Stimulated activated CD4-positive, alpha-beta T cell treated with anti-CD3 and anti-CD28 coated beads, Interleukin-15, amount 100 ng/mL, for 1 hour (primary cell): ENCODE results near the gene DUSP28.
"Not testable (repeated sequence)": the region's sequence is repeated elsewhere in the genome, so short reads cannot be mapped to it uniquely, and the experiment has no call there.

Source experiments
- DNase-seq, 2 donors: peaks; one replicate each; pipeline ENCODE4 v3.0.0-alpha.2; 2020; ENCODE audit warnings: low read depth in 1 of 2, low spot score in 1 of 2

Gene DUSP28

DNA sequence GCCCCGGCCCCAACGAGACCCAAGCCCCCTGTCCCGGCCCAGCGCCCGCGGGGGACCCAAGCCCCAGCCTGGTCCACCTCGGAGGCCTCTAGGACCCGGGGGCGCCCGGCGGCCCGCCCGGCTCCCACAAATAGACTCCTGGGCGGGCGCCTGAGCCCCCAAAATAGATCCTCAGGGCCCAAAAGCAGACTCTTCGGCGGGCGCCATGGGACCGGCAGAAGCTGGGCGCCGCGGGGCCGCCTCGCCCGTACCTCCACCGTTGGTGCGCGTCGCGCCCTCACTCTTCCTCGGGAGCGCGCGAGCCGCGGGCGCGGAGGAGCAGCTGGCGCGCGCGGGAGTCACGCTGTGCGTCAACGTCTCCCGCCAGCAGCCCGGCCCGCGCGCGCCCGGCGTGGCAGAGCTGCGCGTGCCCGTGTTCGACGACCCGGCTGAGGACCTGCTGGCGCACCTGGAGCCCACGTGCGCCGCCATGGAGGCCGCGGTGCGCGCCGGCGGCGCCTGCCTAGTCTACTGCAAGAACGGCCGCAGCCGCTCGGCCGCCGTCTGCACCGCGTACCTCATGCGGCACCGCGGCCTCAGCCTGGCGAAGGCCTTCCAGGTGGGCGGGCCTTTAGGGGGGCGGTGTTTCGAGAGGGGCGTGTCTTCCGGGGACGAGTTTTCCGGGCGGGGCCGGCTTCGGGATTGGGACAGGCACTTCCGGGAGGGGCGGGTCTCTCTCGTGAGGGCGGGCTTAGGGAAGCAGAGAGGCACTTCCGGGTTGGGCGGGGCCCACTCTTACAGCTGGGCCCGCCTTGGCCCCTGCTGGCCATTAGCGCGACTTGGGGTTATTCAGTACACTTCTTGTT, 545 bp downstream of the DUSP28 start:
- DNase-seq = peak; percentile 99 to 100

DNA sequence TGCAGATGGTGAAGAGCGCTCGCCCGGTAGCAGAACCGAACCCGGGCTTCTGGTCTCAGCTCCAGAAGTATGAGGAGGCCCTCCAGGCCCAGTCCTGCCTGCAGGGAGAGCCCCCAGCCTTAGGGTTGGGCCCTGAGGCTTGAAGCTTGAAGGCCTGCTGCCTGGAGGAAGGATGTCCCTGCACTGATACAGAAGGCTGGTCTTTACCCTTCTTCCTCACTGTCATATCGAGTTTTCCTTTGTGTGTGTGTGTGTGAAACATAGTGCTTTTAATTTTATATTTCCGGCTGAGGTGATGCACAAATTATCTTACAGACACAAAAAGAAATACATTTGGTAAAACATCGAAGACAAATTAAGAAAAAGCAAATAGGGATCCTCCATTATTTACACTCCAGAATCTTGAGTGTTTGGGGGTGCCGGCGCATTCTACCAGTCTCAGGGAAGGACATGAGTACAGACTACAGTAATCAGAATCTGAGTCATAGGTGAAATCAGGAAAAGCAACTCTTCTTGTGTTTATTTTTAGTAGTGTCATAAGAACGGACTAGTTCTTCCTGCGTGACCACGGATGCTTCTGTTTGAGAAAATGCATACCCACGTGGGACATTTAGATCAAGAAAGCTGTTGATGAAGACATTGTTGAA, 1.3 kb downstream of the DUSP28 start:
- no peak for DNase-seq

DNA sequence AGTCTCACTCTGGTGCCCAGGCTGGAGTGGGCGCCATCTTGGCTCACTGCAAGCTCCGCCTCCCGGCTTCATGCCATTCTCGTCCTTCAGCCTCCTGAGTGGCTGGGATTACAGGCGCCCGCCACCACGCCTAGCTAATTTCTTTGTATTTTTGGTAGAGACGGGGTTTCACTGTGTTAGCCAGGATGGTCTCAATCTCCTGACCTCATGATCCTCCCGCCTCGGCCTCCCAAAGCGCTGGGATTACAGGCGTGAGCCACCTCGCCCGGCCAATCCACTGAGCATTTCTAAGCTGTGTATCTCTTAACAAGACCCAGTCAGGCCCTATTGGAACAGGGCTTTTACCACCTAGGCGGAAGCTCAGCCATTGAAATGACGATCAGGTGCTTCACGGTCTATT, 3.1 kb downstream of the DUSP28 start:
- DNase-seq = not testable (repeated sequence)

DNA sequence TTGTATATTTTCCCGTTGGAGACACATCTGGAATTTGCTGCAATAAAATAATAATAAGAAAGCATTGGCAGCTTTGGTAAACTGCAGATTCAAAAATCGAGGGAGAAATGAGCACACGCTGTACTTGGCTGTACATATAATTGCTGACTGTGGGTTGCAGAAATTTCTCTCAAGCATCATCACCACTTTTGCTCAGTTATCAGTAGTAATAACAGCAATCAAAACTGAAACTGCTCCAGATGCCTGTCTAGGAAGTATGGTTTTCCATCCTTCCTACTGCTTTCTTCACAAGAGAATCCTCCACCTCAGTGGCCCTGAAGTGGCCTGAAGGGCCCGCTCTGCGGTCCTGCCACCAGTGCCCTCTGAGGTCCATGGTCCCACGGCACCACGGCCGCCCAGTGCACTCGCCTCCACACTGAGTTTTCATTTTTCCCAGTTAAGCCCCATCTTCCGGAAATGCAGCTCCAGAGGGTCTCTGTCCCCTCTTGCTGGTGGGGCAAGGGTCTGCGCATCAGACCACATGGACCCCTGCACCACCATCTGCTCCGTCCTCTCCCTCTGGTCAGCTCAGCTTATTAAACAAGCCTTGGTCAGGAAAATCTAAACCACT, 3.9 kb downstream of the DUSP28 start:
- no peak for DNase-seq

DNA sequence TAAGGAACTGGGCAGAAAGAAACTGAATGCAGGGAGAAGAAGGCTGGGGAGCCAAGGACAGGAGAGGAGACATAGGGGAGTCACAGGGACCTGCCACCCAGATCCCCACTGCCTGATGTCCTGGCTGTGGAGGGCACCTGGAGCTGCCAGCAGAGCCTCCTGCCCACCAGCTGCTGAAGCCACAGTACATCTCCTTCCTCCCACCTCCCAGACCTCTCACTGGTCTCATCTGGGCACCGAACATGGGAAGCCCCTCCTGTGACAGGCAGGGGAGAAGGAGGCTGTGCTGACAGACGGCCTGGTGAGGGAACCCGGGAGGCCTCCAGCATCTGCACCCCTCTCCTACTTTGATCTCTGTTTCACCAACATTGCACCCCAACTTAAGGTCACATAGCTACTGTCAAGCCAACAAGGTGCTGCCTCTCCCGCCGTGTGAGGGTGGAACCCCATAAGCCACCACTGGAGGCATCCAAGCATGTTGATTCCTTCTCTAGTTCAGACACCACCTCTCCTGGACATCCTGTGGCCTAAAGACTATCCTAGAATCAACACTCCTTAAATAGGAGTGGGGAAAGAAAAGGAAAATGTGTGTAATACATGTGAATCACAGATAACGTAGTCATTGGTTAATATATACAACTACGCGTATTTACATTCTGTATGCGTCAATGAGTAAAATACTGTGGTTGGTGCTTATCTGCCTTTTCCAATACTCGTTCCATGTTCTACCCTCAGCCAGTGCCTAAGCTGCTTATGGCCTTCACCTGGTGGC, 4.6 kb downstream of the DUSP28 start:
- DNase-seq = no peak

DNA sequence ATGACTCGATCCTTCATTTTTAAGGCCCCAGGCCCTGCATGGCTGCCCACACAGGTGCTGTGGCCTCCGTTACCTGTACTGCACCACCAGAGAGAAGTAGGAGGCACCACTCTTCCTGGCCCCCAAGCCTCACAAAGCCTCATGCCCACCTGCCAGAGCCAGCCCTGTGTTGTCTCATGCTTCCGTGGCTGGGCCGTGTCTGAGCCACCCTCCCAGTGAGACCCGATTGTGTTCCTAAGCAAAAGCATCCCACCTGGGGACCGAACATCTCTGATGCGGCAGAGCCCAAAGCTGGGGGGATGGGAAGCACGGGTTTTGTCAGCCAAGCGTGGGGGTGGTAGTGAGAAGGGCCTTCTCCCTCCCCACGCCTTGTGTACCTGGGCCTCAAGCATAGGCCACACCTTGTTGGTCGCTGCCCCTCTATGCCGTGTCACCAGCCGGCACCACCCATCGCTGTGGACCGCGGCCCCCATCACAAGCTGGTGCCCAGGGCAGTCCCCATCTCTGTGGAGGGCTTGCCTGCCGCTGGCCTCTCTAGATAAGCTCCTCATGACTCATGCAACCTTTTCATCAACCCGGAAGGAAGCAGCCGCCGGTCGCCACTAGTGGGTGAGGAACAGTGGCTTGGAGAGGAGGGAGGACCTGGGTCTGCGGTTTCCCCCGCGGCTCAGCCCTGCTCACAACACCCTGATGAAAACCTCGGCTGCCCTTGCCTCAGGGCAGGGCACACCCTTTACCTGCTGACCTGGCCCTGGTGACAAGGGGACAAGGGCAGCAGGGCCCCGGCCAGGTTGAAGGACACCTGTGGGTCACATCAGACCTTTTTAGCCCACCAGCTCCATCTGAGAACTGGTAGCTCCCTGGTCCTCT, 5.4 kb downstream of the DUSP28 start:
- peak; percentile 74 to 84 for DNase-seq

DNA sequence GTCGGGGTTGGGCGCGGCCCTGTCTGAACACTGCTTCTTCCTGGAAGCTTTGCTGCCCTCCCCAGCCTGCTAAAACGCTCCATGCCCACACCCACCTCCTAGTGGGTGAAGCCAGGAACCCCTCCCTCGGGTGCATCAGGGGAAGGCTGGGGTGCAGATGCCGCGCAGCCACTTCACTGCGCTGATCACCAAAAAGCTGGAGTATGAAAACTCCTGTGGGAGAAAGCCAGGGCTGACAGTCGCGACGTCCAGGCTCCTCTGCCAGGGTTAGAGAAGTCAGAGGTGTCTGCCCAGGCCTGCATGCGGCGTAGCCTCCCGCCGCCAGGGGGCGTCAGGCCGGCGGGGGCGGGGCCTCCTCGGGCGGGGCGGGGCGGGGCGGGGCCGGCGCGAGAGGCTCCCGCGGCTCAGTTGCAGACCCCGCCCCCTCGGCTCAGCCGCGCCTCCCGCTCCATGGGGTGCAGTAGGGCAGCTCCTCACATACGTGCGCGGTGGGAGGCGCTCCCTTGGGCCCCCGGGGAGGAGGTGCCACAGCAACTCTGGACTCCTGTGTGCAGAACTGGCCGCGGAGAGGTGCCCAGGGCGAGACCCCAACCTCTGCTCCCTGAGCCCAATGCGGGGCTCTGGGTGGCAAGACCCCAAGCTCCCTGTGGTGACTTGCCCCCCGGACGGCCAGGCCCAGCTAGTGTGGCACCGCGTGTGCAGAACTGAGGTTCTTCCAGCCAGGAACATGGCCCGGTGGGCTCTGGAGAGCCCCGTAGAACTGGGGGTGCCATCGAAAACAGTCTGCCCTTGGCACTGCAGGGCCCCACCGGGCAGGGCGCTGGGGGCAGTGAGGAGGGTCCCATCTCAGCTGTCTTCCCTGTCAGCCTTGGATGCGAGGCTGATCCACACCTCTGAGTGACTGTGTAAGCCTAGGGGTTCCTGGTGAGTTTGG, 6.3 kb downstream of the DUSP28 start:
- DNase-seq = peak; percentile 92

DNA sequence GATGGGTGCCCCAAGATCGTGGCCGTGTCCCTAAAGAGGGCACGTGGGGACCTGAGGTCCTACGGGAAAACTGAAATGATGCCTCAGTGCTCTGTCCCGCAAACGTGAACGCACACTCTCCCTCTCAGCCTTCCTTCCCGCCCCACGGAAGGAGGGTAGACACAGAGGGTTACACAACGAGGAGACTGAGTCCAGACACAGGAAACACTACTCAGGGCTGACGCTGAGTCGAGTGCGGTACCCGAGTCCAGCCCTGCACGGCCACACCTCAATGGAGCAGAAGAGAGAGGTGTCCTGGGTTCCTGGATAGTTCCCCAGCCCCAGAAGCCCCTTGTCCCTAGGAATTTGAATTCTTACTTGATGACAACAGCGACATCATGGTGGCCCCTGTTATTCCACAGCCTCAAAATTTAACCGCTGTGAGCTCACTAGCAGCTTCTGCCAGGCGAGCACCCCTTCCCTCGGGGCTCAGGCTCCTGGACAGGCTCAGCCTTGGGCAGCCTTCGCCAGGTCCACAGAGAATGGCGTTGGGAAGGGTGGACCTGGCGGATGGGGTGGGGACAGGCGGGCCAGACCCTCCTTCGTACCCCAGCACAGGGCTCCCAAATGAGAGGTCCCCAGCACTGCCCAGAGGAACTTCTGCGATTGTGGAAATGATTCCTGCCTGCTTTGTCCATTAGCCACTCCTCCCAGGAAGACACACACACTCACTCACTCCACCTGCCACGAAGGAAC, 7.1 kb downstream of the DUSP28 start:
- DNase-seq = no peak

DNA sequence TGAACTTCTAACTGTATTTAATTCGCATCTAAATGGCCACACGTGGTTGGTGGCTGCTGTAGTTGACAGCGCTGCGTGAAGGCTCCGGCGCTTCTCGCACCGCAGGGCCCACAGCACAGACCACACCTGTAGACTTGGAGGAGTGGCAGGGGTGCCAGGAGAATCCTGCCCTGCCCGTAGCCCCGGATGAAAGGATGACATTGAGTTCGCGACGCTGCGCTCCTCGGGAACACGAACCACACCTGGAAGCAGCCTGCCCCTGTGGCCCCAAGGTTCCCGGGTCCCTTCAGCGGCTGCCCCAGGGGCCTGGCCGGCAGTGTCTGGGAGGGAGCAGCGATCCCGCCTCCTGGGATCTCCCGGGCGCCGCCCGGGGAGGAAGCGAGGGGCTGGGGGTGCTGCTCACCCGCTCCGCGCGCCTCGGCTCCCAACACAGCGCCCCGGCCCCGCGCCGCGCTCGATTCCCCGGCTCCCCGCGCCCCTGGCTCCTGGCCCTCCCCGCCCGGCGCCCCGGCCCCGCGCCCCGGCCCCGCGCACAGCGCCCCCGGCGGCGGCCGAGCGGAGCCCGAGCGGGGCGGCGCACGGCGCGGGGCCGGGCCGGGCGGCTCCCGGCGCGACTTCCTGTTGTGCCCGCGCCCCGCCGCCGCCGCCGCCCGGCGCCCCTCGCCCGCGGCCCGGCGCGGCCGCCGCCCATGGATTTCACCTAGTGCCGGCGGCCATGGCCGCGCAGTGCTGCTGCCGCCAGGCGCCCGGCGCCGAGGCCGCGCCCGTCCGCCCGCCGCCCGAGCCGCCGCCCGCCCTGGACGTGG, 7.9 kb downstream of the DUSP28 start, which contains the start of gene RNPEPL1:
RNPEPL1 (plus strand) TSS at position 613 of the 806 bp plus-strand sequence; CDS start at position 716, 103 bp downstream.
- DNase-seq = peak in 1 of 2 donors; percentile 49

DNA sequence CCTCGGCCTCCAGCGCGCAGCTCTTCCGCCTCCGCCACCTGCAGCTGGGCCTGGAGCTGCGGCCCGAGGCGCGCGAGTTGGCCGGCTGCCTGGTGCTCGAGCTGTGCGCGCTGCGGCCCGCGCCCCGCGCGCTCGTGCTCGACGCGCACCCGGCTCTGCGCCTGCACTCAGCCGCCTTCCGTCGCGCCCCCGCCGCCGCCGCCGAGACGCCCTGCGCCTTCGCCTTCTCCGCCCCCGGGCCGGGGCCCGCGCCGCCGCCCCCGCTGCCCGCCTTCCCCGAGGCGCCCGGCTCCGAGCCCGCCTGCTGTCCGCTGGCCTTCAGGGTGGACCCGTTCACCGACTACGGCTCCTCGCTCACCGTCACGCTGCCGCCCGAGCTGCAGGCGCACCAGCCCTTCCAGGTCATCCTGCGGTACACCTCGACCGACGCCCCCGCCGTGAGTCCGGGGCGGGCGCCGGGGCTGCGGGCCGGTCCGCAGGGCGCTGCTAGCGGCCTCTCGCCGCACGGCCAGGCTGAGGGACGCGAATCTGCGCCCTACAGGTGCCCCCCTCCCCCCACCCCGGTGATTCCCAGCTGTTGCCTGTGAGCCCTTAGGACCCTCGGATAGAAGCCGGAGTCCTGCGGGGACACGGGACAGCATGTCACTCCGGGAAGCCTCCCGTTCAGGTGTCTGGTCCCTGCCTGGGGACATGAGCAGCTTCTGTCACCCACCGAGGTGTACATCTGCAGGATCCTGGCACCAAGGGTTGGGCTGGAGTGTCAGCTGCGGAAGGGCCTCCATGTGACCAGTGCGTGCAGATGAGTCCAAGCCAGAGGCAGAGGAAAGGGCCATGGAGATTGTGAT, 8.7 kb downstream of the DUSP28 start:
- DNase-seq = peak; percentile 34 to 41

DNA sequence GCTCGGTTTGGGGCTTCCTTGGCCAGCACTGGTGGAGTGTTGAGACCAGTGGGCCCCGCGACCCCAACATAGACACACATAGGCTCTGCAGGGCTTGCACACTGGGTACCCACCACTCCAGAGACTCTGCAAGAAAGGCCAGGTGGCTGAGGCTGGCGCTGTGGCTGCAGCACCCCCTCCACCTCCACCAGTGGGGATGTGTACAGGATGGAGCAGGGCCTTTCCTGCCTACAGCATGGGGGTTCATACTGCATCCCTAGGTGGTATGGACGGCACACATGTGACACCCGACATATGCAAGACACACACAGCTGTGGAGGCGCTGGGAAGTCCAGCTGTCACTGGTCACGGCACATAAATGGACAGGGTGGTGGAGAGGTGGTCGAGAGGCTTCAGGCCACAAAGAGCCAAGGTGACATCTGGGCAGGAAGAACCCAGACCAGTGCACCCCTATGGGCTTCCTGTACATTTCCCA, 9.4 kb downstream of the DUSP28 start:
- DNase-seq = no peak

DNA sequence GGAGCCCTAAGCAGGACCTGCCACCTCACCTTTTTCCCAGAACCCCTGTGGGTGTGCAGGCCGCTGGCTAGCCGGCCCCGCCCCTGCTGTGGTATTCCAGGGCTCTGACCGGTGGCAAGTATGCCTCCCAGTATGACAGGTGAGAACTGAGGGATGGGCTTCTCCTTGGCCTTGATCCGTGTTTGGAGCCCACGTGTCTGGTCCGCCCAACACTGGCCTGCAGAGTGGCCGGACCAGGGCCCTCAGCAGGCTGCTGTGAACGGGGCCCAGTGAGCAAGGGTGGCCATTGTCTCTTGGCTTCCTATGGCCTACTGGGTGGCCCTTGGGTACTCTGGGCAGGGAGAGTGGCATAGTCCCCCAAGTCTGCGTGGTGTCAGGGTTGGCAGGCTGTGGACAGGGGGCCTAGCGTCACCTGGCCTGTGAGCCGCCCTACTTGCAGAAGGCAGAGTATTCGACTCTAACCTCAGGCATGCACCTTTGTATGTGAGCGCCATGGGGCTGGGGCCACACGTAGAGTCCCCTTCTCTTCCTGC, 9.9 kb downstream of the DUSP28 start:
- DNase-seq = no peak

DNA sequence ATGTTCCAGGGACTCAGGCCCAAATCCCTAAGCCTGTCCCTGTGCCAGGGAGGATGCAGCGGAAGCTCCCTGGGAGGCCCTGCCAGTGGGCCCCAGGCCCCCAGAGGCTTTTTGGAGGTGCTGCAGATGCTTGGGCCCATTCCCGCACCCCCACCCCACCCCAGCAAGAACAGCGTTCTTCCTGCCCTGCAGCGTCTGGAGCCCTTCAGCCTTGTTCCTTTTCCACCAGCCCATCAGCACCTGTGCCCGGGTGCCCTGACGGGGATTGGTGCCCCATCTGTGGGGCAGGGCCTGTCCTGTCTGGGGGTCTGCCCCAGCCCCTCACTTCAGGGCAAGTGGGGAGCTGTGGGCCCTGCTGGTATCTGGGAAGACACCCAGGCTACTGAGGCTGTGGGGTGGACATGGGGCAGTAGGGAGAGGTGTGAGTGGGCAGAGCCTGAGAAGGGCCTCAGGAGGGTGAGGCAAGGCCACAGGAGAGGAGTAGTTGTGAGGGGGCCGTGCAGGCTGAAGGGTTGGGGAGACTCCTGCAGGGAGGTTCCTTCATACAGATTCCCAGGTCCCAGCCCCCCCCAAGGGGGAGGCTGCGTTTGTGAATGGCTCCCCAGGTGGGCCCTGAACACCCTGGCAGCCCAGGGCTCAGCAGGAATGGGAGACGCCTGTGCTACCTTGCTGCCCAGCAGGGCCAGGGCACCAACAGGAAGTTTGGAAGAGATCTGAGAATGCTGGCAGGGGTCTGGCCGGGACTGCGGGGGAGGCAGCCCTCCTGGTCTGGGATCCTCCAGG, 10.6 kb downstream of the DUSP28 start:
- DNase-seq = no peak

DNA sequence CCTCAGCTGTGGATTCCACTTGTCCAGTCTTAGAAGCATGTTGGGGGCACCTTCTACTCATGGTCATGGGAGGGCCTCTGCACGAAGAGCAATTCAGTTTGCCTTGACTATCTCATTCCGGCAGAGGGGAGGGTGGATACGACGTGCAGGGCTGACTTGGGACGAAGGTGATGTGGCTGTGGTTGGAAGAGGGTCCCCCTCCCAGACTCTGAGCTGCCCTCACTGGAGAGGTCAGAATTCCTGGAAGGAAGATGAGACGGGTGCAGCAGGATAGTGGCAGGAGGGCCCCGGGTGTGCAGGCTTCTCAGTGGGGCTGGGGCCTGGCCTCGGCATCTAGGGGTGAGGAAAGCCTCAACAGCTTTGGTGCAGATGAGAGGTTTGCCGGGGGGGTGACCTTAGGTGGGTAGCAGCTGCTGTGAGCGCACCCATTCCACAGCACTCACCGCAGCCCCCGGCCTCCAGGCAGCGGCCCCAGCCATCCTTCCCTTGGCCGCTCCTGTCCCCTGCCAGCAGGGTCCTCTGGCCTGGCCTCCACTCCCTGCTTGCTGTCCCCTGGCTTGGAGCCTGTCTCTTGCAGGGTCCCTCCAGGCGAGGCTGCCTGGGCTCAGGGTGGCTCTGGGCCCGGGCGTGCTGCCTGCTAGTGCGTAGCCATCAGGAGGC, 11.3 kb downstream of the DUSP28 start:
- DNase-seq = no peak
